ENCODE measurements around the gene VARS2.

GRCh38 chr6:30935018-30935417 is 21.0 kb downstream of the VARS2 start:
- TF ChIP-seq CTCF (IDR thresholded peaks at IDR 0.05; ENCODE audit: borderline replicate concordance, extremely low read depth, low read length, poor library complexity, severe bottlenecking) (no peak), EZH2 (IDR thresholded peaks at IDR 0.05; ENCODE audit: borderline replicate concordance, low read depth, low read length, severe bottlenecking) (no peak)
